Hematopoietic multipotent progenitor cell treated with erythropoietin and hydrocortisone succinate and interleukin-3 and kit ligand, for 15 days (in vitro differentiated cells): ENCODE data around the gene EYA2.

Experiments
- DNase-seq: peaks from one replicate; pipeline ENCODE4 v3.0.0-alpha.2; 2015; ENCODE audit warnings: low spot score

Gene EYA2

DNA sequence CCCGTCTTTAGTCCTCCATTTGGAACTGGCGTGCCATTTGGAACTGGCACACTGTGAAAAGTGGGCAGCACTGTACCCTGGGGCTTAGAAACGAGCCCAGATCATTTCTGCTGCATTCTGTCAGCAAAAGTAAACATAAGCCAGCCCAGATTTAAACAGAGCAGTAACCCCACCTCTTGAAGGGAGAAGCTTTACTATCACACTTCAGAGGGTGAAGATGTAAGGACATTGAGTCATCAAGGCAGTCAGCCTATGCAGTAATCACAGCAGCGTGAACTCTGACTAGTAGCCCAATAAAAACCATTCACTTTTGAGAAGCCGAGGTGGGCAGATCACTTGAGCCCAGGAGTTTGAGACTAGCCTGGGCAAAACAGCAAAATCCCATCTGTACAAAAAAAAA lies 216.9 kb downstream of the EYA2 start:
- DNase-seq, result no peak

- DNase-seq, result no peak
Observed at GRCh38 chr20:47113362-47114109, 218.9 kb downstream of the EYA2 start.

GRCh38 chr20:47115694-47116093 lies 221.1 kb downstream of the EYA2 start:
- DNase-seq, result no peak

DNA sequence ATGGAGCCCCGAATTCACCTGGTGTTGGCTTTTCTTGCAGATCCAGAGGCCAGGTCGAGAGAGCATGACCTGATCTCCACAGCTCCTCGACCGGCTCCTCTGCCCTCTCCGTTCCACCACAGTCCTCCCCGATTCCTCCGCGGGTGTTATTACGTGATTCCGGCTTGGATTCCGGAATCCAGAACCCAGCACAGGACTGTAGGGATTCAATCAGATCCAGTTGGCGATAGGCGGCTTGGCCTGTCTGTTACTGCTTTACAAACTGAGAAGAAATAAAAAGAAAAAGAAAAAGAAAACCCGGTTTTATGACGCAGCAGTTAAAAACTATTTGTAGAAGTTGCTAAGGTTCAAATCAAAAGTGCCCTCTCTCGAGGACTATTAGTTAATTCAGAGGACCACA lies 222.7 kb downstream of the EYA2 start:
- no peak for DNase-seq

GRCh38 chr20:47117773-47118172 lies 223.1 kb downstream of the EYA2 start:
- no peak for DNase-seq

DNA sequence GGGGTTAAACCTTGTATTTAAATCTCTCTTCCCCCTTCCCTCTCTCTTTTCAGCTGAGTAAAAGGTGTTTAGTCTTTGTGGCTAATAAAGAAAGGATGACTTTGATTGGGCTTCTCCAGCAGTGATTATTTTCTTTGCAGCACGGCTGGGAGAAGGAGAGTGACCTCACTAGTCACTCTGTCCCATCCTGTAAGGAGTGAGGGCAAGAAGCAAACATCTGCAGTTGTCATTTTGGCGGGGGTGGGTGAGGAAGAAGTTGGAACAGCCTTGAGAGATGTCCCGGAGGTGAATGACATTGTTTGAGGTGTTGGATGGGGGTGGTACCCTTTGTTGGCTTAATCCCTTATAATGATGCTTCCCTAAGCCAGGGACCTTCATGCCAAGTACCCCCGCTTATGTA lies 223.6 kb downstream of the EYA2 start:
- DNase-seq, result no peak

- no peak for DNase-seq
Observed at GRCh38 chr20:47118641-47119040, 224.0 kb downstream of the EYA2 start.

DNA sequence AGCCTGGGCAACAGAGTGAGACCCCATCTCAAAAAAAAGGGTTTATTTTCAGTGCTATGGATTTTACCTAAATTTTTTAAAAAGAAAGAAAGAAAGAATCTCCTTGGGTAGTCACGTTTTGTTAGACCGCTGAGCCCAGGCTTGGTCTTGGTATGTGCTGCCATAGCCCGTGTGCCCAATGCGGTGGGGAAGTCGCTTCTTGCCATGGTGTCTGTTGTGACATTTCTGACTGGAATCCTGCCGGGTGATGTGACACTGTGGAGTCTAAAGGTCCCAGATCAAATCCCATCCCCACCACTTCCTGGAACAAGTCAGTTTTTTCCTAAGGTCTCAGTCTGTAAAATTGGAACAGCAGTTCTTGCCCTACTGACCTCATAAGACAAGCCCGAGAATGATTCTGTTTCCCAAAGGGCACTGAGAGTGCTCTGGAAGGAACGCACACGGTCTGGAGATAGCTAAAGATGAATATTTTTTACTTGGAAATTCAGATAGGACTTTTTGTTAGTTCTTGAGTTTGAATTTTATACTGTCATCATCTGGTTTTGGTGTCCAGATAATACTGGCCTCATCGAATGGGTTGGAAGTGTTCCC lies 225.8 kb downstream of the EYA2 start:
- no peak for DNase-seq

- no peak for DNase-seq
Observed at GRCh38 chr20:47122560-47122959, 227.9 kb downstream of the EYA2 start.

- peak; percentile 7 for DNase-seq
Observed at GRCh38 chr20:47124181-47124717, 229.6 kb downstream of the EYA2 start.

- DNase-seq, result no peak
Observed at GRCh38 chr20:47125508-47125757, 230.8 kb downstream of the EYA2 start.

- no peak for DNase-seq
Observed at GRCh38 chr20:47125758-47126591, 231.3 kb downstream of the EYA2 start.

GRCh38 chr20:47126709-47127108 lies 232.1 kb downstream of the EYA2 start:
- no peak for DNase-seq

GRCh38 chr20:47127546-47127945 lies 232.9 kb downstream of the EYA2 start:
- no peak for DNase-seq

GRCh38 chr20:47127999-47128398 lies 233.4 kb downstream of the EYA2 start:
- no peak for DNase-seq

- no peak for DNase-seq
Observed at GRCh38 chr20:47129306-47129705, 234.7 kb downstream of the EYA2 start.

DNA sequence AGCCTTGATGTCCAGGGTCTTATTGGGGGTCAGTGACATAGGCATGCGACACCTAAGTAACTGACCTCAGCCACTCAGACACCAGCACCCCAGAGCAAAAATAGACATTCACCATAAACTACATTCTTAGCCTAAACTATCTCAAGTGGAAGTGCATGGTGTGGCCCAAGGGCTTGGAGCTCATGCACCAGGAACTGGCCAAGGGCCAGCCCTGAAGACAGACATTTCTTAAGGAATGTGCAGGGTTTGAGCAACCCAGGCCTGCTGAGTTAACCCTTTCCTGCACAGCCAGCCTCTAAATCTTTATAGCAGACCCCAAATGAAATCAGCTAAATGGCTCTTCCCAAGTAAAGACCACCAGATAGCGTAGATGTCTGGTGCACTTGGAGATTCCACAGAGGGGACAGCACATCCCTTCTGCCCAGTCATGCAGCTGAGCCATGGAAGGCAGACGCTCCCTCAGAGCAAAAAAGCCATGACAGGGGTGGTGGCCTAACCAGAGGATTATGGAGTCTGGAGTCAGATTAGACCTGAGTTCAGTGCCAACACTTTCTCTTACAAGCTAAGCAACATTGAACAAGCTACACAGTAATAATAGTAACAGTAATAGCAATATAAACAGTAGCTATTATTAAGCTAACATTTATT lies 239.3 kb downstream of the EYA2 start:
- DNase-seq, result no peak

DNA sequence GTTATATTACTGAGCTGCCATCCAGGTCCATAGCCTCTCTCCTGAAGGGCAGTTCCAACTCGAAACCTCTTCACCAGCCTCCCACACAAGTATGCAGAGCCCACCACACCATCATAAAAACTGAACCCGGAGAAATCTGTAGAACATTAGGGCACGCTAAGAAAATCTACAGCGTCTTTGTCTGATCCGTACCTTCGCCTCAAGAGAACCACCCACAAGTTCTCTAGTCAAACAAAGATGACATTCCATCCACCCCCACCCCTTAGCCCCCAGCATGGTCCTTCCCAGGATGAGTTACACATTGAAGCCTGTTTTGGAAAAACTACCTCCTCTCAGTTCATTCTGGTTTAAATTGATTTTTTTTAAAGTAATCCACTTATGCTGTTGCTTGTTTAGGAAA lies 242.1 kb downstream of the EYA2 start:
- no peak for DNase-seq

DNA sequence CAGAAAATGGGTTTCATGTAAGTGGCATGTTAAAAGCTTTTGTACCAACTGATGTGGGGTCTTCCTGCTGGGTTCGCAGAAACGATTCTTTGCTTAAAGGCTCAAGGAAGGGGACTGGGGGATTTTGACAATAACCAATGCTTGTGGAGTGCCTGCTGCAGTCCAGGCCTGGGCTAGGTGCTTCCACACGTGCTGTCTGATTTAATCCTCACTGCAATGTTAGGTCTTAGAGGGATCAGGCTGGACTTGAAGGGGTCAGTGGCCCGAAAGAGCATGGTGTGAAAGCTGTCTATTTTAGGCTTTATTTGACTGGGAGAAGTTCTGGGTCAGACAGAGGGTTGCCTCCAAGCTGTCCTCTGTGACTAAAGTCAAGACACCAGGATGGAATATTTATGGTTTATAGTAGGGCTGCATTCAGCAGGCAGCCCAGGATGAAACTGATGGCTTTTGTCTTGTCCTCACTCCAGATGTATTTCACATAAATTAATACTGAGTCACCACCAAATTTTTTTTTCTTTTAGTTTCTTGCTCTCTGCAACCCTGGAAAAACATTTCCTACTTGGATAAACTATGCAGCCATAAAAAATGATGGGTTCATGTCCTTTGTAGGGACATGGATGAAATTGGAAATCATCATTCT lies 242.7 kb downstream of the EYA2 start:
- DNase-seq, result no peak

DNA sequence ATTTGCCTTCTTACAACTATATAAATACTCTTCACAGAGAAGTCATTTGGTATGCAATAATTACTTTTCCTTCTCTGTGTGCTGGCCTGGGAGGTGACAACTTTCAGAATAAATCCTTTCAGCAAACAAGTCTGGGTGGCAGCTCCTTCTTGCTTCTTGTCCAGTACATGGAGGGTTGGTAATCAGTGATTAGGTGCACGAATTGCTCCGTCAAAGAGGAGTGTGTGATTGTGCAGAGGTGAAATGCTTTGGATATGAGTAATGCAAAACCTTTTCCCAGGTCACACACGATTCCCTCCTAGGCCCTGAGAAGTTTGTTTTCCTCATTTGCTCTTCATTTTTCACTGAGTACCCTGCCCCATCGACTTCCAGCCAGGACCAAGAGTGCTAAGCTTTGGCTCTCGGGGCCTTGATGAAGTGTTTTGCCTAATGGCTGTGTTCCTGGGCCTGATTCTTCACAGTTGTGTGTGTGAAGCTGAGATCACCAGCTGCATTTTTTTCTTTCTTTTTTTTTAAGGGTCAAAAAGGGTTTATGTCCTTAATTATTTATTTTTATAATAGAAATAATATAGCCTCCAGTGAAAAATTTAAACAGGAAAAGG lies 245.4 kb downstream of the EYA2 start:
- DNase-seq, result no peak

- no peak for DNase-seq
Observed at GRCh38 chr20:47141350-47141921, 246.8 kb downstream of the EYA2 start.
